ENCODE results near the gene MRPL21. TPM values are rescaled to one million over a fixed set of nuclear protein-coding genes. Genes with fewer than 3 reads are reported as not detected.
A peak's percentile ranks its signal among the peaks of the same experiment; 100 is the strongest.

MRPL21 gene
- total RNA-seq, 2 donors from 2014 or later = 41.1 to 76.9 TPM

- no peak overlapping the region for H3K27ac ChIP-seq
- peaks cover under 1 to 9% of the 10 kb centered on the region in 2 donors for H3K36me3 ChIP-seq
- no peak overlapping the region for H3K4me3 ChIP-seq
- WGBS = 91% methylated on average over 19 of the region's 21 CpGs
- no peak for DNase-seq (ENCODE audit: low spot score)
- H3K9me3 ChIP-seq = no peaks in the 10 kb centered on the region
- H3K4me1 ChIP-seq (replicated peaks) = peaks cover 4% of the 10 kb centered on the region
- TF ChIP-seq POLR2AphosphoS5 (IDR thresholded peaks at IDR 0.05) (no peak), POLR2A (IDR thresholded peaks at IDR 0.05) (no peak), CTCF (IDR thresholded peaks at IDR 0.05) (no peak)
- H3K27me3 ChIP-seq (replicated peaks; ENCODE audit: insufficient read depth) = no peaks in the 10 kb centered on the region
- intact Hi-C loops (cut with DNase I) = no loop called here
These were observed 27.6 kb upstream of the MRPL21 start for GRCh38 chr11:68930991-68931855.

DNA sequence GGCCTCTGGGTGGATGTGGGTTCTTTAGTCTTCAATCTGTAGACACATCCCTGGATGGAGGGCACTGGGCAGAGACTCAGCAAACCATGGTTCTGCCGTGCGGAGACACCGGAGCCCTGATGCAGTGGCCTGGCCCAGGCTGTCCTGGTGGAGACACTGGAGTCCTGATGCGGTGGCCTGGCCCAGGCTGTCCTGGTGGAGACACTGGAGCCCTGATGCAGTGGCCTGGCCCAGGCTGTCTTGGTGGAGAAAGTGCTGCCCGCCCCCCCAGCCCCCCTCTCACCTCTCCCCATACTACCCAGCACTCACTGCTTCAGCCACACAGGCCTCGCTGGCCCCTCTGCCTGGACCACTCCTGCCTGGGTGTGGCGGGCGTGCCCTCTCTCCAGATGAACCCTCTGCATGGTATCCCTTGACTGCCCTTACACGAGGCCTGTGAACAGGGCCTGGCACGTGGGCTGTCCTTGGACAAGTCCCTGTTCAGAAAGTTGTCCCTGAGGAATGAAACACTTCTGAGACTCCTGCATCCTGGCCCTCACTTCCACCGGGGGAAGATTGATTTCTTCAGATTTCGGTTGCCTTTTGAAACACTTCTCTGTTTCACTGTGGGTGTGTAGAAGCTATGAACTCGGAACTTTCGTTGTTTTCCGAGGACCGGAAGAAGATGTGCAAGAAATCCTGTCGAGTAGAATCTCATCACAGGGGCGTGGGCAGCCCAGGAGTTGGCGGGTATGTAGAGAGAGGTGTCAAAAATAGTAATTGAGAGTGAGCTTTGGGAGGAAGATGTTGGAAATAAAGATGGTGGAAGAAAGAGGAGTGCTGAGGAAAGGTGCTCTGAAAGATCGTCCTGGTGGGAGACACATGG is 26.3 kb upstream of the MRPL21 start:
- no peak overlapping the region for H3K4me3 ChIP-seq
- H3K27me3 ChIP-seq (replicated peaks; ENCODE audit: insufficient read depth) = no peaks in the 10 kb centered on the region
- no peak overlapping the region for H3K27ac ChIP-seq
- H3K9me3 ChIP-seq = no peaks in the 10 kb centered on the region
- TF ChIP-seq POLR2A (IDR thresholded peaks at IDR 0.05) = no peak
- TF ChIP-seq CTCF (IDR thresholded peaks at IDR 0.05) = no peak
- no peak for TF ChIP-seq POLR2AphosphoS5 (IDR thresholded peaks at IDR 0.05)
- intact Hi-C loops (cut with DNase I) = loop anchor here (10.0 kb wide), 1 partner anchor 715 kb away; the partner anchor contains the start of gene CCND1
- peaks cover 4% of the 10 kb centered on the region for H3K4me1 ChIP-seq (replicated peaks)
- WGBS = 86% methylated on average over 18 of the region's 20 CpGs
- peaks cover 0 to 9% of the 10 kb centered on the region in 2 donors for H3K36me3 ChIP-seq
- no peak for DNase-seq (ENCODE audit: low spot score)

DNA sequence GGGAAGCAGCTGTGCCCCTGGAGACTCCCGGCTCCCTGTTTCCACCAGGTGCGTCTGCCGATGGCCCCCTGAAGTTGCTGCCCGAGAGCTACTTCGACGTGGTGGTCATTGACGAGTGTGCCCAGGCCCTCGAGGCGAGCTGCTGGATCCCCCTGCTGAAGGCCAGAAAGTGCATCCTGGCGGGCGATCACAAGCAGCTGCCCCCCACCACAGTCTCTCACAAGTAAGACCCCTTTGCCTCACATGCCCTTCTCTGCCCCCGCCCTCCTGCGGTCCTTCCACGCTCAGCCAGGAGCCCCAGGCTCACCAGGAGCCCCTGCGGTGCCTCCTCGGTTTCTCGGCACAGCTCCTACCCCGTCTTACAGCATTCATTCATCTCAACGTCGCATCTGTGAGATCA is 25.5 kb upstream of the MRPL21 start:
- Histone ChIP-seq H3K36me3 (peaks cover 0 to 9% of the 10 kb centered on the region in 2 donors), H3K9me3 (no peaks in the 10 kb centered on the region), H3K4me3 (no peak overlapping the region), H3K4me1 (replicated peaks) (peaks cover 4% of the 10 kb centered on the region), H3K27ac (no peak overlapping the region), H3K27me3 (replicated peaks; ENCODE audit: insufficient read depth) (no peaks in the 10 kb centered on the region)
- no peak for TF ChIP-seq POLR2AphosphoS5 (IDR thresholded peaks at IDR 0.05)
- TF ChIP-seq POLR2A (IDR thresholded peaks at IDR 0.05) = no peak
- TF ChIP-seq CTCF (IDR thresholded peaks at IDR 0.05) = no peak
- WGBS = 96% methylated on average over 20 of the region's 20 CpGs
- intact Hi-C loops (cut with DNase I) = loop anchor here (10.0 kb wide), 1 partner anchor 716 kb away; the partner anchor contains the start of gene CCND1
- DNase-seq (ENCODE audit: low spot score) = no peak

DNA sequence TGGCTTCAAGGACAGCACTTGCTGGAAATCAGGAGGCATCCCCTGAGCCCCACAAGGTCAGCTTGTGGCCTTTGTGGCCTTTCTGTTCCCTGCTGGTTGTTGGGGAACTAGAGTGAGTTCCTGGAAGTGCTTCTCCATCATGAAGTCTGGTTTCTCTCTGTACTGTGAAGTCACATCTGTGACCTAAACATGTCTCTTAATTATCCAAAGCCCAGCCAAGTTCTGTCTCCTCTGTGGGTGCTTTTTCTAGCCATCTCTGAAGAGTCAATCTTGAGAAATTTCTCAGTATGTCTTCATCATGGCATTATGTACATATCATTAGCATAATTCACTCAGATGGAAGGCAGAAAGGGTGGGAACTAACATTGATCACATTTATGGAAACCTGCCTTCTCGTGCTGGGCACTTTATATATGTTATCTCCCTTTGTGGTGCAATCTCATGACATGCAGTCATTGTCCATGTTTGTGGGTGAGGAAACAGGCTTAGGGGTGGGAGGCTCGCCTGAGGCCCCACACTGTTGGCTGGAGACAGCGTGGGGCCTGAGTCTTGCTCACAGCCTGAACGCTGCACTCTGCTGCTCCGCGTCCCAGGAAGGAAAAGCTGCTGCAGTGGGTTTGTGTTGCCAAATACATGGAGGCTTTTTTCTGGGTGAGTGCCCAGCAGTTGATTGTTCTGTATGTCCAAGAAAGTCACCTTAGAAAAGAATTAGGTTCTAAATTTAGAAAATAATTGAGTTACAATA is 24.7 kb upstream of the MRPL21 start:
- no peak for DNase-seq (ENCODE audit: low spot score)
- Histone ChIP-seq H3K4me1 (replicated peaks) (peaks cover 7% of the 10 kb centered on the region), H3K9me3 (no peaks in the 10 kb centered on the region), H3K27ac (peak overlapping the region; percentile 18 to 54), H3K36me3 (peaks cover 0 to 9% of the 10 kb centered on the region in 2 donors), H3K27me3 (replicated peaks; ENCODE audit: insufficient read depth) (no peaks in the 10 kb centered on the region), H3K4me3 (no peak overlapping the region)
- WGBS = 68% methylated on average over 6 of the region's 6 CpGs
- TF ChIP-seq POLR2AphosphoS5 (IDR thresholded peaks at IDR 0.05) (no peak), CTCF (IDR thresholded peaks at IDR 0.05) (no peak), POLR2A (IDR thresholded peaks at IDR 0.05) (no peak)
- intact Hi-C loops (cut with DNase I) = loop anchor here (10.0 kb wide), 1 partner anchor 716 kb away; the partner anchor contains the start of gene CCND1

All from prostate gland (tissue), 2 donors.